ENCODE results near the gene TTC21A. TPM values are rescaled to one million over a fixed set of nuclear protein-coding genes. Genes with fewer than 3 reads are reported as not detected.
"Not testable (repeated sequence)": the region's sequence is repeated elsewhere in the genome, so short reads cannot be mapped to it uniquely, and the experiment has no call there.

TTC21A gene, protein sequence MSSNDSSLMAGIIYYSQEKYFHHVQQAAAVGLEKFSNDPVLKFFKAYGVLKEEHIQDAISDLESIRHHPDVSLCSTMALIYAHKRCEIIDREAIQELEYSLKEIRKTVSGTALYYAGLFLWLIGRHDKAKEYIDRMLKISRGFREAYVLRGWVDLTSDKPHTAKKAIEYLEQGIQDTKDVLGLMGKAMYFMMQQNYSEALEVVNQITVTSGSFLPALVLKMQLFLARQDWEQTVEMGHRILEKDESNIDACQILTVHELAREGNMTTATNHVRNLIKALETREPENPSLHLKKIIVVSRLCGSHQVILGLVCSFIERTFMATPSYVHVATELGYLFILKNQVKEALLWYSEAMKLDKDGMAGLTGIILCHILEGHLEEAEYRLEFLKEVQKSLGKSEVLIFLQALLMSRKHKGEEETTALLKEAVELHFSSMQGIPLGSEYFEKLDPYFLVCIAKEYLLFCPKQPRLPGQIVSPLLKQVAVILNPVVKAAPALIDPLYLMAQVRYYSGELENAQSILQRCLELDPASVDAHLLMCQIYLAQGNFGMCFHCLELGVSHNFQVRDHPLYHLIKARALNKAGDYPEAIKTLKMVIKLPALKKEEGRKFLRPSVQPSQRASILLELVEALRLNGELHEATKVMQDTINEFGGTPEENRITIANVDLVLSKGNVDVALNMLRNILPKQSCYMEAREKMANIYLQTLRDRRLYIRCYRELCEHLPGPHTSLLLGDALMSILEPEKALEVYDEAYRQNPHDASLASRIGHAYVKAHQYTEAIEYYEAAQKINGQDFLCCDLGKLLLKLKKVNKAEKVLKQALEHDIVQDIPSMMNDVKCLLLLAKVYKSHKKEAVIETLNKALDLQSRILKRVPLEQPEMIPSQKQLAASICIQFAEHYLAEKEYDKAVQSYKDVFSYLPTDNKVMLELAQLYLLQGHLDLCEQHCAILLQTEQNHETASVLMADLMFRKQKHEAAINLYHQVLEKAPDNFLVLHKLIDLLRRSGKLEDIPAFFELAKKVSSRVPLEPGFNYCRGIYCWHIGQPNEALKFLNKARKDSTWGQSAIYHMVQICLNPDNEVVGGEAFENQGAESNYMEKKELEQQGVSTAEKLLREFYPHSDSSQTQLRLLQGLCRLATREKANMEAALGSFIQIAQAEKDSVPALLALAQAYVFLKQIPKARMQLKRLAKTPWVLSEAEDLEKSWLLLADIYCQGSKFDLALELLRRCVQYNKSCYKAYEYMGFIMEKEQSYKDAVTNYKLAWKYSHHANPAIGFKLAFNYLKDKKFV (N-terminal part only)
- total RNA-seq, result 3.7 TPM

DNA sequence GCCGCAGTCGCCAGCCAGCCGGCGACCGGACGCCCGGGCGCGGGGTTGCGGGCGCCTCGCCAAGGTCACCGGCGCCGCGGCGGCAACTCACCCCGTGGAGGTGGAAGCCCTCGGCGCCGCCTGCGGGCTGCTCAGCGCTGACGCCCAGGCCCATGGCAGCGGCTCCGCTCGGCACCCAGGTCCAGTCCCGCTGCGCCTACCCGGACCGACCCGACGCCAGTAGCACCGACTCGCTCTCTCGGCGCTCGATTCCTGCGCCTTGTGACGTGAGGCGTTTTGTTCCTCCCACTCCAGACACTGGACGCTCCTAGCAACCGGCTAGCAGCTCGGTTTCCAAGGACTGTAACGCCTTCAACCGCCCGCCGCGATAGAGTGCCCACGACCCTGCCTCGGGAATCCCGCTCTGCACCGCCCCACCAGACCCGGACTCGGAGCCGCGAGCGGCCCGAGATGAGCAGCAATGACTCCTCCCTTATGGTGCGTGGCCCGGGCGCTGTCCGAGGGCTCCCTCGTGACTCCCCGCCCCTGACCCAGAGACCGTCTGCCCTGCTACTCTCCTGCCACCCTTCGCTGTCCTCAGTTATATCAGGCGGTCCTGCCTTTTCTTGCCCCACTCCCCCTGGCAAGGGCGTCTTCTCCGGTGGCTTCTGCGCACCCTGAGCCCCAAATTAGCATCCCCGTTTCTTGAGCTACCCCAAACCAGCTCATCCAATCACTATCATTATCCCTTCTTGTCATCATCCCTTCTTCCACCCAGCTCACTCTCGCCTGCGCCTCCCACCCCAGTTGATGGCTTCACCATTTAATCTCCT, at the start of gene TTC21A, which contains the start of gene GORASP1:
Gene TTC21A (plus strand): TSS at position 293 of the 812 bp plus-strand sequence. CDS start 158 bp downstream, at position 451.
Gene GORASP1 (minus strand): TSS at position 240 of the 812 bp plus-strand sequence. CDS start 86 bp downstream, at position 154.
- FAIRE-seq (no peak), DNase-seq (ENCODE audit: low spot score in 2 of 2) (peak; percentile 92 to 97)

DNA sequence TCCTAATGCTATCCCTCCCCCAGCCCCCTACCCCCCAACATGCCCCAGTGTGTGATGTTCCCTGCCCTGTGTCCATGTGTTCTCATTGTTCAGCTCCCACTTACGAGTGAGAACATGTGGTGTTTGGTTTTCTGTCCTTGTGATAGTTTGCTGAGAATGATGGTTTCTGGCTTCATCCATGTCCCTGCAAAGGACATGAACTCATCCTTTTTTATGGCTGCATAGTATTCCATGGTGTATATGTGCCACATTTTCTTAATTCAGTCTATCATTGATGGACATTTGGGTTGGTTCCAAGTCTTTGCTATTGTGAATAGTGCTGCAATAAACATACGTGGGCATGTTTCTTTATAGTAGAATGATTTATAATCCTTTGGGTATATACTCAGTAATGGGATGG, 46.3 kb upstream of the TTC21A start:
- not testable (repeated sequence) for DNase-seq (ENCODE audit: low spot score in 2 of 2); FAIRE-seq

DNA sequence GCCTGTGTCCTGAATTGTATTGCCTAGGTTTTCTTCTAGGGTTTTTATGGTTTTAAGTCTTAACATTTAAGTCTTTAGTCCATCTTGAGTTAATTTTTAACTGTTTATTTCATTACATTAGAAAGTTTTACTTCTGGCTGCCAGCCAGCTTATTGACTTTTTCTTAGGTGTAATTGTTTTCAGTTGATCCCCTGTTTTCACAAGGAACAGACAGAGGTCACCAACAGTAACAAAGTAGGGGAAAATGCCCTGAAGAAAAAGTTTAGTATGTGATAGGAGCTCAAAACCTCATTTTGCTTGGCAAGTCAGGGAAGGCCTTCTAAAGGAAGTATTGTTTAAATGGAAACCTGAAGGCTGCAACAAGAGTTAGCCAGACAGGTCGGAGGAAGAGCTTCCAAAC, 45.3 kb upstream of the TTC21A start:
- no peak for FAIRE-seq
- no peak for DNase-seq (ENCODE audit: low spot score in 2 of 2)

DNA sequence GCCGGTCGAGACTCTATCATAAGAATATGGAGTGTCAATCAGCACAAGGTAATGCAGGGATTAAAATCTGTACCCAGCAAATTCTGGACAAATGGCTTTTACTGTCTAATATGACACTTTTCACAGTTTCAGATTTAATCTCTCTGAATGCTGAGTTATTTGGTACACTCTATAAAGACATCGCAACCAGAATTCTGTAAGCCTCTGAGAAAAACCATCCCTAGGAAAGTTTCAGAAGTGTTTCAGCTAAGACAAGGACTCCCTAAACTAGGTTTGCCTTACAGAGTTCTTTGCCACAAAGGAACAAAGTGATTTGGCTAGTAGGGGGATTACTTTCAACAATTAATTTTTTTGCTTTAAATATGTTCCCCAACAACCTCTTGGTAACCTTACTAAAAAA, 44.3 kb upstream of the TTC21A start:
- FAIRE-seq (no peak), DNase-seq (ENCODE audit: low spot score in 2 of 2) (no peak)

DNA sequence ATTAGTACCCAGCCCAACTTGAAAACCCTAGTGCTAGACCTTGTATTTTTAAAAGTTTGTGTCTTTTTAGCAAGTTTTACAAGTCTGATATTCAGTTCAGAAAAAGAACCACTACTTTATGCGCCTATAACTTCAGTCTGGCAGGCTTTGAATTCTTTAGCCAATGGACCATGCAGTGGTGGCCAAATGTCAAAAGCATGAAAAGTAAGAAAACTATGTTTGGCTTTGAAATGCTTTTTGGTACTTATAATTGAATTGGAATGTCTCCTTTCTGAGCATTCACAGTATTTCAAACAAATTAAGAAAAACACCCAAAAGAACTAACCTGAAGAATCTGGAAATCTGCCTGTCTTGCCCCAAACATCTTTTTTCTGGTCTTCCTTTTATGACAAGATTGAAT, 42.8 kb upstream of the TTC21A start:
- no peak for DNase-seq (ENCODE audit: low spot score in 2 of 2)
- no peak for FAIRE-seq

DNA sequence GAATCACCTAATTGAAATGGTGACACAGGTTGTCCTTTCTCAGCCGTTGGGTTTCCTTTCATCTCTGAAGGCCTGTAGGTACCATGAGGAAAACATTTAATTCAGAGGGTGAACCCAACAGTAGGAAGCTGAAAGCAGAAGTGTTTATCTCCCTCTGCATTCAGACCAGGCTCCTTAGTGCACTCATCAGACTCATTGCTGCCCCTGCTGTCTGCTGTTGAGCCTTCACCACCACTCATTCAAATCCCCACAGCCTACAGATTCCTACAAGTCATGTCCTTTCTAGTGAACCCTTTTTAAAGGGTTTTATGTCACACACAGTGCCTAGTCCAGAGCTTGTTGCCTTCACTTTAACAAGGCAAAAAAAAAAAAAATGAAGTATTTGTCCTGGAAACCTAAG, 42.3 kb upstream of the TTC21A start:
- FAIRE-seq, result no peak

DNA sequence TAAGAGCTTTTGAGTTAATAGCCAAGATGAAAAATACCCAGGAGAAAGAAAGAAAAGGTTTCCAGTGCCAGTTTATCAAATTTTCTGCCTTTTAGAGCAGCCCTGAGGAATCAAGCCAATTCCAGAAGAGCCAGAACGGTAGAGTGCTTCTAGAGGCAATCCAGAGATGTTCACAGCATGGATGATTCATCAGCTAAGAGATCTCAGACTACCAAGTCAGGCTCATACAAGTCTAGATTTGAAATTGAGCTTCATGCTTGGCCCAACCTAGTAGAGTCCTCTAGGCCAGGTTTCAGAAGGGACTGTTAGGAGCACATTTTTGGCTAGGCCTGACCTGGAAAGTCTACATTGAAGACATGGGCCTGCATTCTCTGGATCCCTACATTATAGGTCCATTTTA, 40.2 kb upstream of the TTC21A start:
- no peak for FAIRE-seq
- DNase-seq (ENCODE audit: low spot score in 2 of 2), result no peak

More for the DNA sequence above, 42.3 kb upstream of the TTC21A start:
- DNase-seq (ENCODE audit: low spot score in 2 of 2), result no peak

DNA sequence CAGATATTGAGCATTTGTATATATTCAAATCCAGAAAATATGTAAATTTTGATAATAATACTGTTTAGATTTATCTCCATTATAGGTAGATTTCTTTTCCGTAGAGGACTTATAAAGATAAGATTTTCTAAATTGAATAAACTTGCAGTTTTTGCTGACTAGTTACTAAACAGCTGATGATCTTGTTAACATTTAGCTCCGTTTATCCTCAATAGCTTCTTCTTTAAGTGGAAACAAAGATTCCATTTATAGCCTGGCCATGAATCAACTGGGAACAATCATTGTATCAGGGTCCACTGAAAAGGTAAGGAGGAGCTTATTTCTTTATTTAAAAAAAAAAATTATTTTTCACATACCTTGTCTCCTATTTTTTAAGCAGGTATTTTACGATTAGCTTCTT, 38.9 kb upstream of the TTC21A start:
- no peak for FAIRE-seq
- no peak for DNase-seq (ENCODE audit: low spot score in 2 of 2)

DNA sequence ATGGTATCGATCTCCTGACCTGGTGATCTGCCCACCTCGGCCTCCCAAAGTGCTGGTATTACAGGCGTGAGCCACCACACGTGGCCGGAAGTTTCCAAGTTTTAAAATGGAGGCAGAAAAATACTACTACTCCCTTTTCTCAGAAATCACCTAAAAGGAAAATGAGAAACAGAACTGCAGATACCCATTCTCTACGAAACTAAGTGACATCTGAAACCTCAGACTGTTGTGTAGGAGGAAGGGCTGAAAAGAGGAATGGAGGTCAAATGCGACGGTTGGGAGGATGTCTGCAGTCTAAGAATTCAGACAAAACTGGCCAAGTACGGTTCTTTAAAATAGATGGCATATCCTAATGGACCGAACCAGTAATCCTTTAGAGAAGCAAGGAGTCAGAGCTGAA, 31.6 kb upstream of the TTC21A start:
- DNase-seq (ENCODE audit: low spot score in 2 of 2) (no peak), FAIRE-seq (no peak)

DNA sequence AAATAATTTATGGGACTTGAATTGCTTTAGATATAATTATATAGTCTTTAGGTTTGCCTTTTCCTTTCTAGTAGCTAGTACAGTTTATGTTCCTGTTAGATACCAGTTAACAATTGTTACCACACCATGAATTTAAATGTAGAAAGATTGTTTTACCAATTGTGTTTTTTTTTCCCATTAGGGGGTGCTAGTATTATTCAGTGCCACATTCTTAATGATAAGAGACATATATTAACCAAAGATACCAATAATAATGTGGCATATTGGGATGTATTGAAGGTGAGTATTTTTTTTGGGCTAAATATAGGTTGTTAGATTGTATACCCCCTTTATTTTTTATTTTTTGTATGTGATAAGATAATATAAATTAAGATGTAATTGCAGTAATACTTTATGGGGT, 27.9 kb upstream of the TTC21A start:
- no peak for FAIRE-seq

DNA sequence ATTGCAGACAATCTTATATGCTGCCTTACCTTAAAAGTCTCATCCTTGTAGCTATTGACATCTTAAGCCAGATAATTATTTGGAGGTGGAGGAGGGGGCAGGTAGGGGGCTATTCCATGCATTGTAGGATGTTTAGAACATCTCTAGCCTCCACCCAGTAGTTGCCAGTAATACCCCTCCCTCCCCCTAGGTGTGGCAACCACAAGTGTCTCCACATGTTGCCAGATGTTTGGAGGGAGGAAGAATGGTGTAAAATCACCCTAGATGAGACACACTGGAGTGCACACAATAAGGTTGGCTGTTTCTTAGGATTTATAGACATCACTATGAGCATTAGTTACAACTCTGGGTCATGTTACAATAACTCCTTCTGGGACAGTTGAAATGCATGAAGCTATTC, 27.5 kb upstream of the TTC21A start:
- DNase-seq (ENCODE audit: low spot score in 2 of 2) (no peak), FAIRE-seq (no peak)

More for the DNA sequence above, 27.9 kb upstream of the TTC21A start:
- no peak for DNase-seq (ENCODE audit: low spot score in 2 of 2)

DNA sequence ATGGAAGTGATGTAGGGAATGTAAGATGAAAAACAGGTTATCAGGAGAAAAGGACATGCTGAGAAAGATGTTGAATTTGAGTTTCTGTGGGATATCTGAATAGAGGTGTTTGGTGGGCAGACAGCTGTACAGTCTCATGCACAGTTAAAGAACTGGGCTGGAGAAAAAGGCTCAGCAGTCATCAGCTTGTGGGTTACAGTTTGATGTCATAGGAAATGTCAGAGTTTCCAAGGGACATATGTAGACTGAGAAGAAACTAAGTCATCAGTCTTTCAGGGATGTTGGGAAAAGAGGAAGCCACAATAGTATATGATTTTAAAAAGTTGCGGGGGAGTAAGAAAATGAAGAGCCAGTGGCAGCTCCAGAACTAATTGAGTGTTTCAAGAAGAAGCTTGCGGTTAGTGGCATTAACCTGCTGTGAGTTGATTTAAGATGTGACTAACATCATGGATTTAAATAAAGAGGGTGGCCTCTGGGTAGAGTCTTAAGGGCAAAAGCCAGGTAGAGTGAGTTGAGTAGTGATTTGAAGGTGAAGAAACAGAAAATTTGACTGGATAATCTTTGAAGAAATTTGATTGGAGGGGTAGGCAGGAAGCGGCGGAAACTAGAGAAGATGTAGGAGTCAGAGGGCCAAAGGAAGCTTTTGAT, 24.7 kb upstream of the TTC21A start:
- DNase-seq (ENCODE audit: low spot score in 2 of 2) (no peak), FAIRE-seq (no peak)

DNA sequence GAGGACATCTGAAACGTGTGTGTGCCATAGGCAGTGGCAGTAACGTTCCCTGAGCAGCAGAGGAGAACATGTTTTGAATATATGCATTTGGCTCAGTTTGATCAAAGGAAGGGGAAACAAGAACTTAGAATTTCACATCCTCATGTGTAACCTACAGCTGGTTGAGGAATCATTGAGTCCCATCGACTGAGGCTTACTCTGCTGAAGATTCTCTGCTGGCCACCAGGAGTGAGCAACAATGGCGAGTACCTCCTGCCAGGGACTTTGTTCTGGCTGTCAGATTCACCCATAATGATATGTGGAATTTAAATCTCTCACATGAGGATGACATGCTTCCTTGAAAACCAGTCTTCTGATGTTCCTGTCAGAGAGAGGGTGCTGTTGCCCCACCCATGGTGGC, 21.3 kb upstream of the TTC21A start:
- FAIRE-seq (no peak), DNase-seq (ENCODE audit: low spot score in 2 of 2) (no peak)

DNA sequence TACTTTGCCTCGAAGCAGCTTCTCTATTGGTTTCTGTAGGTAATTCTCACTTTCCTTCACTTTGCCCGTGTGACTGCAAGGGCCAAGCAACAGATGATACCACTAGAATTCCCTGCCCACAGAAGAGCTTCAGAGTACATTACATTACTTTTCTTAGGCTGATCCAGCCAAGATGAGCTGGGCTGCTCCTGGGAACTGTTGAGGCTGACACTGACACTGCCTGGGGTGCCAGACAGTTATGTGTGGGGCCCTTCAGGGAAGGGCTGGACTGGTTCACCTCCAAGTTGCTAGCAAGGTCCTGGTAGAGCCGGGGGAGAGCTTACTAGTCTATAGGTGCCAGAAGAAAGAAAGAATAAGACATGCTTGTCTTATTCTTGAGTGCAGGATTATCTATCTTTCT, 19.0 kb upstream of the TTC21A start:
- DNase-seq (ENCODE audit: low spot score in 2 of 2) (no peak), FAIRE-seq (no peak)

DNA sequence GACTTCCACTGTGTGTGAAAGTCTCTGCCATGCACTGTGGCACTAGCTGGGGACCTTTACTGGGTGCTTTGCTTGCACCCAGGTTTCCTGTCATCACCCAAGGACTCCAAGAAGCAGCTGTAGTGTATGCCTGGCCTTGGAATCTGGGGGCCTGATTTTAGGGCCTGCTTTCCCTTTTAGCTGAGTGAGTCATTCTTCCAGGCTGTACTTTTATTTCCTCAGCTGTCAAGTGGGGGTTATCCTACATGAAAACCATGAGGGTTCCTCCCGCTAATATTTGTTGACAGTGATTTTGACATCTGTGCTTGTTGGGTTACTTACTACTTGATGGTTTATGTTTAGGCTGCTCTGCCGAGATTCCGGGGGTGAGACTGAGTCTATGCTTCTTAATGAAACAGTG, 18.6 kb upstream of the TTC21A start:
- no peak for DNase-seq (ENCODE audit: low spot score in 2 of 2)
- no peak for FAIRE-seq

DNA sequence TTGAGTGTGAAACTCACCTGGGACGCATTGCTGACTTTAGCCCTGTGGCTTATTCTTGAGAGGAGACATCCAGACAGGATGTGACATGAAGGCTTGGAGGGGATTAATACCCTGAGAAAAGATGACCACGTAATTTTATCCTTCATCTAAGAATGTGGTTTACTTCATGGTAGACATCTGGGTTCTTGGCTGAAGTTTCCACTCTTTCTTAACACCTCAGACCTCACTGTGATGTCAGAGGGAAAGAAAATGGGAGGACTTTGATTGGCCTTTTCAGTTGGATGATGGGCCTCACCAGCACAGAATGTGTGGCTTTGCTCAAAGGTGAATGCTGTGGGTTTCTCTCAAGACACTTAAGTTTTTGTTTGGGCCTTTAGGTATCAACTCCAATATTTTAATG, 16.6 kb upstream of the TTC21A start:
- DNase-seq (ENCODE audit: low spot score in 2 of 2) (no peak), FAIRE-seq (no peak)

DNA sequence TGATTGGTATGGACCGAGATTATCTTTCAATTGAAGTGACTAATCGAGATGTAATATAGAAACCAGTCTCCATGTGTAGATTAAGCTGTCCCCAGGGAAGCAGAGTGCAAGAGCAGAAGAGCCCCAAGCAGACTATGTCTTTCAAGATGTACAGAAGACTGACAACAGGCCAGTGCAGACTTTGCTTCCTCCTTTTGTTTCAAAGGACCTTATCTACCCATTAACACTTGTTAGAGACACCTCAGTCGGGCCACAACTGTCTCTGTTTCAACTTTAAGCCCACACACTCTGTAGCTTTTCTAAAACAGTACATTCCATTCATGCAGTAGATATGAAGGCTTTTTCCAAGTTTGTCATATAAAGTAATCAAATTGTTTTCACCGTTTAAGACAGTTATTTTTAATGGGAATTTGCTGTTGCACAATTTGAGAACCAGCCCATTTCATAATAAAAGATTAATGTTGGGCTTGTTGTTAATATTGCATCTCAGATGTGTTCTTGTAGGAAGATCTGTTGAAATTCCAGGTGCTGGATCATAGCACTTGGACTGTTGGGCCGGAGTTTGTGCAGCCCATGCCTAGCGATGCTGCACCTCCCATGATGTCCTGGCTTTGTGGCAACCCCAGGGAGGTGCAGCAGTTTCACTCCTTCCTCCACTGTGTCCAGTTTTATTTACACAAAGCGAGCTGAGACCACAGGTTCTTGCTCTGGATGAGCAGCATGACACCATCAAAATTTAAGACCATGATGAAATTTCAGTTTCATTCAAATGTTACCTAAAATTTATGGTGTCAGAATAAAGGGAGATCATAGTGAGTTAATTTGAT, 12.4 kb upstream of the TTC21A start:
- FAIRE-seq, result no peak

DNA sequence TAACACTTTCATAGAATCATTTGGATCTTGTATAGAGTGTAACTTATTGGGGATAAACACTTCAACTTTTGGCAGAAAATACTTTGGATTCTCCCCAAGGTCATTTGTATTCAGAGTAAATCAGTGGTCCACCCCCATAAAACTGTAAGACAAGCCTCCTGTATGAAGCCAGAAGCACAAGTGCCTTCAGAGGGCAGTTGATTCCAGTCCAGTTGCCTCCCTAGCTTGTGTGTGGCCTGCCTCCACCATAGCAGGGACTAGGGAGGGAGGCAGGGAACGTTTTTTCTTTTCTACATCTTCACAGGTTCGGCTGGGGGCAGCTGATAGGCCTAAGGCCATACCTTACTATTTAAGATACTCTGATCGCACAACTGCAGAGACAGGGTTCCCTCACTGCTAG, 11.7 kb upstream of the TTC21A start:
- FAIRE-seq (no peak), DNase-seq (ENCODE audit: low spot score in 2 of 2) (no peak)

More for the DNA sequence above, 12.4 kb upstream of the TTC21A start:
- DNase-seq (ENCODE audit: low spot score in 2 of 2), result no peak

All from frontal cortex (tissue), 4 donors.